ENCODE results near the gene SLC15A3. TPM values are rescaled to one million over a fixed set of nuclear protein-coding genes. Genes with fewer than 3 reads are reported as not detected.

The SLC15A3 gene
- total RNA-seq, 1 donor from 2014 or later: 23.1 TPM

GRCh38 chr11:60926500-60926899, 25.5 kb downstream of the SLC15A3 start:
- Histone ChIP-seq H3K4me1 (peaks cover 25% of the 10 kb centered on the region), H3K36me3 (peaks cover 0 to 15% of the 10 kb centered on the region in 2 donors), H3K9me3 (no peaks in the 10 kb centered on the region), H3K27me3 (no peaks in the 10 kb centered on the region), H3K4me3 (no peak overlapping the region), H3K27ac (no peak overlapping the region)
- DNase-seq (ENCODE audit: extremely low spot score in 2 of 2): no peak
- TF ChIP-seq POLR2A (IDR thresholded peaks at IDR 0.05): no peak
- no peak for TF ChIP-seq POLR2AphosphoS5 (IDR thresholded peaks at IDR 0.05; ENCODE audit: insufficient read depth in 1 of 2, low read depth in 1 of 2)
- TF ChIP-seq, protein P1, sequence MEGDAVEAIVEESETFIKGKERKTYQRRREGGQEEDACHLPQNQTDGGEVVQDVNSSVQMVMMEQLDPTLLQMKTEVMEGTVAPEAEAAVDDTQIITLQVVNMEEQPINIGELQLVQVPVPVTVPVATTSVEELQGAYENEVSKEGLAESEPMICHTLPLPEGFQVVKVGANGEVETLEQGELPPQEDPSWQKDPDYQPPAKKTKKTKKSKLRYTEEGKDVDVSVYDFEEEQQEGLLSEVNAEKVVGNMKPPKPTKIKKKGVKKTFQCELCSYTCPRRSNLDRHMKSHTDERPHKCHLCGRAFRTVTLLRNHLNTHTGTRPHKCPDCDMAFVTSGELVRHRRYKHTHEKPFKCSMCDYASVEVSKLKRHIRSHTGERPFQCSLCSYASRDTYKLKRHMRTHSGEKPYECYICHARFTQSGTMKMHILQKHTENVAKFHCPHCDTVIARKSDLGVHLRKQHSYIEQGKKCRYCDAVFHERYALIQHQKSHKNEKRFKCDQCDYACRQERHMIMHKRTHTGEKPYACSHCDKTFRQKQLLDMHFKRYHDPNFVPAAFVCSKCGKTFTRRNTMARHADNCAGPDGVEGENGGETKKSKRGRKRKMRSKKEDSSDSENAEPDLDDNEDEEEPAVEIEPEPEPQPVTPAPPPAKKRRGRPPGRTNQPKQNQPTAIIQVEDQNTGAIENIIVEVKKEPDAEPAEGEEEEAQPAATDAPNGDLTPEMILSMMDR (IDR thresholded peaks at IDR 0.05): no peak
- intact Hi-C loops (cut with DNase I): no loop called here

DNA sequence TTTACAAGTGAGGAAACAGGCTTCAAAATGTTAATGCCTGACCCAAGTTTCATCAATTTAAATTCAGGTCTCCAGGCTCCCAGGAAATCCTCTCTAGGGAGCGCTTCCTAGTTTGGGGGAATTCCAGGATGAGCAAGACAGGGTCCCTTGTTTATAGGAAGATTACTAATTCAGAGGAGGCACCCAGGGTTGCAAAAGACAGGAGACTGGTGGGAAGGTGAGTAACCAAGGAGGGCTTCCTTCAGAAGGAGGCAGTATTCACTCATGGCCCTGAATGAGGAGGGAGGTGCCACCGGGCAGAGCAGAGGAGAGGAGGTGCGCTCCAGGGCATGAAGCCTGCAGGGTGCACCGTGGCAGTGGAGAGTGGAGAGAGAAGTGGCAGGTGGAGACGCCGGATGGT, 26.1 kb downstream of the SLC15A3 start:
- H3K4me3 ChIP-seq: no peak overlapping the region
- H3K27me3 ChIP-seq: no peaks in the 10 kb centered on the region
- peaks cover 25% of the 10 kb centered on the region for H3K4me1 ChIP-seq
- no peak overlapping the region for H3K27ac ChIP-seq
- TF ChIP-seq POLR2A (IDR thresholded peaks at IDR 0.05) (no peak), POLR2AphosphoS5 (IDR thresholded peaks at IDR 0.05; ENCODE audit: insufficient read depth in 1 of 2, low read depth in 1 of 2) (no peak)
- TF ChIP-seq, protein P1 (IDR thresholded peaks at IDR 0.05): no peak
- intact Hi-C loops (cut with DNase I): no loop called here
- no peaks in the 10 kb centered on the region for H3K9me3 ChIP-seq
- DNase-seq (ENCODE audit: extremely low spot score in 2 of 2): no peak
- peaks cover 0 to 22% of the 10 kb centered on the region in 2 donors for H3K36me3 ChIP-seq

DNA sequence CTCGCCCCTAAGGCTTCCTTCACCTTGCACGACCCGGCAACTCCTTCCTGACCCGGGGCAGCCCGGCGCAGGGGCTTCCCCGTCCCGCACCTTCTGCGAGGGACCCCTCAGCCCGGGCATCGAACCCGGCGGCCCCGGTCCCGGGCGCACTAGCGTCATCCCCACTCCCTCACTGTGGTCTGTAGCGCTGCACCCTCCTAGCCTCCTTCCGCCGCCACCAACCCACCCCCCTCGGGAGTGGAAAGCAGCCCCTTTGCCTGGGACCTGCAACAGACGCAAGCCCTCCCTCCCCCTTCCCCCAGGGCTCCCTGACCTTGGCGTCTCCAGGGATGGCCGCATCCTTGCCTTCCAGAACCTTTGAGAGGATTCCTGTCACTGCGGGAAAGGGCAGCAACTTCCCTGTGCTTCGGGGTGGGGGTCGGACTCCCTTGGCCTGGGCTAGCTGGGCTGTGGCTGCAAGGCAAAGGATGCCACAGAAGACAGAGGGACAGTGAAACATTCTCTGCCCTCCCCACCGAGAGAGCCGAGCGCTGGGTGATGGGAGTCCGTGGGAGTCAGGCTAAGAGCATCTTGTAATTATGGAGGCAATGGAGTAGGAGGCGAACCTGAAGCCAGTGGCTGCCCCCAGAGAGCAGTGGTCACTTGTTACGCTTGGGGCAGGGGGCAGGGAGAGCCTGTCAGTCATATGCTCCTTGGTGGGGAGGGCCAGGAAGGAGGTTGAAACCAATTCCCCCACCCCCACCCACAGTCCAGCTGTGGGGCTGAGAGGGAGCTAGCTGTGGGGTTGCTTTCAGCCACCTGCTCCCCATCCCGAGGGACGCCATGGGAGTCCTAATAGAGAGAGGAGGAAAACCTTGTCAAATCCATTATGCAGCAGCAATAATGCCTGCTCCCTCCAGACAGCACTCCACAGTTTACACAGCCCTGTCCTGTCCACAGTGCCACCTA, 26.8 kb downstream of the SLC15A3 start:
- intact Hi-C loops (cut with DNase I): no loop called here
- Histone ChIP-seq H3K27me3 (no peaks in the 10 kb centered on the region), H3K27ac (peak overlapping the region; percentile 35), H3K9me3 (no peaks in the 10 kb centered on the region), H3K4me3 (peak overlapping the region; percentile 60 to 70), H3K4me1 (peaks cover 25% of the 10 kb centered on the region), H3K36me3 (peaks cover 0 to 28% of the 10 kb centered on the region in 2 donors)
- DNase-seq (ENCODE audit: extremely low spot score in 2 of 2): no peak
- TF ChIP-seq POLR2A (IDR thresholded peaks at IDR 0.05): no peak

DNA sequence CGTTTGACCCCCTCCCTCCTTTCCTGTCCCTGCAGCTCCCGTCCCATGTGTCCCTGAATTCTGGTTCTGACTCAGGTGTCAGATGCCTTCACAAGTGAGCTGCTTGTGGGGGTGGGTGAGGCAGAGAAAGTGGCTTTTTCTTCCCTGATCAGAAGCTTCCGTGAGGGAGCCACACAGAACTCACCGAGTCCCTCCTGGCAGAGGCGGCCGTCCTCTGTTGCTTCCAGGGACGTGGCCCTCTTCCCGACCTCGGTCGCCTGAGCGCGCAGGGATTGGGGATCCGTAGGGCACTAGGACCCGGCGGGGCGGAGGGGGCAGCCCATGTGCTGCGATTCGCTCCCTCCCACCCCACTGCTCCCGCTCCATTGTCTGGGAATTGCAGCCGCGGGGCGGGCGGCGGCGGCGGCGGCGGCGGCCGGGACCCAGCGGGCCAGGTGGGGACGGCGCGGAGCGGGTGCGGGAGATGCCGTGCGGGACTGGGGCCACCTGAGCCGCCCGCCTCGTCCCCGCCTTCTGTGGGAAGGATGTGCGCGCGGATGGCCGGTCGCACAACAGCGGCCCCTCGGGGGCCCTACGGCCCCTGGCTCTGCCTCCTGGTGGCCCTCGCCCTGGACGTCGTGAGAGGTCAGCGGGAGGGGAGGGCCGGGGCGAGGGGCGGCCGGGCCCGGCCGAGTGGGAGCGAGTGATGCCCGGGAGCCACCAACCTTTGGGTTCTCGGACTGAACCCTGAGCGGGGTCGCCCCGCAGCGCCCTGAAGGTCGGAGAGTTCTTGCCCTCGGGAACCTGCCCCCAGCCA, 27.7 kb downstream of the SLC15A3 start, which contains the start of gene TMEM132A:
Gene TMEM132A (plus strand): TSS at position 351 of the 796 bp plus-strand sequence. CDS start 174 bp downstream, at position 525.
- H3K4me1 ChIP-seq: peaks cover 30% of the 10 kb centered on the region
- no peaks in the 10 kb centered on the region for H3K9me3 ChIP-seq
- intact Hi-C loops (cut with DNase I): no loop called here
- no peaks in the 10 kb centered on the region for H3K27me3 ChIP-seq
- TF ChIP-seq POLR2A (IDR thresholded peaks at IDR 0.05) (peak in 1 of 2 donors; percentile 37), POLR2AphosphoS5 (IDR thresholded peaks at IDR 0.05; ENCODE audit: insufficient read depth in 1 of 2, low read depth in 1 of 2) (peak in 1 of 2 donors; percentile 27)
- TF ChIP-seq, protein P1 (IDR thresholded peaks at IDR 0.05): no peak
- peak within 1 kb of the TSS; percentile 60 to 70 for H3K4me3 ChIP-seq
- no peak for DNase-seq (ENCODE audit: extremely low spot score in 2 of 2)
- H3K36me3 ChIP-seq: peaks cover 0 to 33% of the 10 kb centered on the region in 2 donors
- peak within 1 kb of the TSS; percentile 35 for H3K27ac ChIP-seq

DNA sequence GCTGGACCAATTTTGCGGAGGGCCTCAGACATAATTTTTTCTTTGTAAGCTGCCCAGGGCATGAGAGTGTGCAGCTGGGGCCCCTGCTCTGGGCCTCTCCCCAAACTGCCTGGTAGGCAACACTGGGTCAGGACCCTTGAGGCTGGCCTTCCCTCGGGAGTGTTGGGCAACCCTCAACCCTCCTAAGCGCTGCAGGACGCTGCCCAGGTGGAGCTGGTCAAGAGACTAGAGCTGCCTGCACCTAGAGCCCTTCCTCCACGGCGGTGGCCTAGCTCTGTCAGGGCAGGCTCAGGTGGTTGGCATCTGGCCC, 28.2 kb downstream of the SLC15A3 start:
- no peak overlapping the region for H3K27ac ChIP-seq
- intact Hi-C loops (cut with DNase I): no loop called here
- H3K36me3 ChIP-seq: peaks cover 0 to 33% of the 10 kb centered on the region in 2 donors
- H3K4me3 ChIP-seq: peak overlapping the region; percentile 60 to 70
- no peaks in the 10 kb centered on the region for H3K9me3 ChIP-seq
- H3K4me1 ChIP-seq: peaks cover 35% of the 10 kb centered on the region
- no peaks in the 10 kb centered on the region for H3K27me3 ChIP-seq
- TF ChIP-seq POLR2A (IDR thresholded peaks at IDR 0.05): no peak
- no peak for TF ChIP-seq POLR2AphosphoS5 (IDR thresholded peaks at IDR 0.05; ENCODE audit: insufficient read depth in 1 of 2, low read depth in 1 of 2)
- TF ChIP-seq, protein P1 (IDR thresholded peaks at IDR 0.05): no peak
- DNase-seq (ENCODE audit: extremely low spot score in 2 of 2): no peak
